Panc1 (cell line): Measurements from ENCODE around the gene ZC3H18. TPM values are rescaled to one million over a fixed set of nuclear protein-coding genes. Genes with fewer than 3 reads are reported as not detected.

Source experiments
- ATAC-seq: fragments of 200-7000 bp; cut with Tn5 transposase; 2 replicates; pipeline ENCODE4 v1.9.1; 2020; ENCODE audit warnings: mild to moderate bottlenecking, moderate library complexity
- BruUV-seq: library from RNA; stranded (reverse); fragments of 400-500 nt; replicated peaks from 2 replicates; lab custom pipeline; 2021; lab: Mats Ljungman, UMichigan
- CTCF ChIA-PET: fragments of 300-600 bp; sonication (Branson Sonifier 250); formaldehyde crosslinking; loops from one replicate; lab custom pipeline; 2022; ENCODE audit warnings: antibody characterized with exemption; lab: Charles Lee
- POLR2A ChIA-PET: fragments of 300-600 bp; sonication (Branson Sonifier 250); formaldehyde crosslinking; loops from one replicate; lab custom pipeline; 2022; ENCODE audit warnings: antibody characterized with exemption; lab: Charles Lee
- DNase-seq: peaks from one replicate; pipeline ENCODE4 v3.0.0-alpha.2; 2010; ENCODE audit warnings: low read depth, low spot score
- H3K27ac ChIP-seq: 2 replicates; pipeline ENCODE4 v1.5.1; 2011; ENCODE audit warnings: mild to moderate bottlenecking, low read length, inconsistent platforms
- H3K27me3 ChIP-seq: fragments of 200-500 bp; sonication (Bioruptor generic); 2 replicates; pipeline ENCODE4 v1.6.0; 2014; ENCODE audit warnings: low read length, inconsistent platforms; ENCODE audit not compliant: control insufficient read depth, insufficient read depth
- H3K36me3 ChIP-seq: fragments of 200-500 bp; sonication (Bioruptor generic); 2 replicates; pipeline ENCODE4 v1.5.1; 2014; ENCODE audit warnings: inconsistent platforms, mild to moderate bottlenecking, low read length, moderate library complexity; ENCODE audit not compliant: control insufficient read depth, insufficient read depth
- H3K4me1 ChIP-seq: 2 replicates; pipeline ENCODE4 v1.5.1; 2011; ENCODE audit warnings: inconsistent platforms, mild to moderate bottlenecking, low read length, moderate library complexity; ENCODE audit not compliant: control insufficient read depth, insufficient read depth
- H3K4me3 ChIP-seq, 2 experiments: 2 replicates each; pipeline ENCODE4 v1.5.1; 2011 to 2012; ENCODE audit warnings: low read depth in 2 of 2, low read length in 2 of 2, mild to moderate bottlenecking in 2 of 2, inconsistent platforms in 1 of 2, moderate library complexity in 1 of 2
- H3K9me3 ChIP-seq: fragments of 200-500 bp; sonication (Bioruptor generic); 2 replicates; pipeline ENCODE4 v1.5.1; 2014; ENCODE audit warnings: low read depth, mild to moderate bottlenecking, inconsistent platforms, low read length, moderate library complexity; ENCODE audit not compliant: control insufficient read depth, insufficient read depth
- POLR2AphosphoS5 ChIP-seq: IDR thresholded peaks from 2 replicates; pipeline ENCODE4 v1.6.1; 2012; ENCODE audit warnings: mild to moderate bottlenecking, low read depth, low read length, moderate library complexity
- SIN3A ChIP-seq: IDR thresholded peaks from 2 replicates; pipeline ENCODE4 v1.6.1; 2012; ENCODE audit warnings: low read depth, mild to moderate bottlenecking, low read length, moderate library complexity, borderline replicate concordance; ENCODE audit not compliant: insufficient read depth
- TCF7L2 ChIP-seq: IDR thresholded peaks from 2 replicates; pipeline ENCODE4 v1.6.1; 2011; ENCODE audit warnings: mild to moderate bottlenecking, low read depth, low read length, inconsistent platforms
- in situ Hi-C: cut with HindIII; loops from 2 replicates; pipeline ENCODE4 v1.10.0; 2016; ENCODE audit warnings: low sequenced_read_pairs, low pct_unique_long_range_greater_than_20kb
- intact Hi-C: fragments of 100-400 bp; cut with micrococcal nuclease; formaldehyde crosslinking; loops from one replicate; pipeline ENCODE4 v1.10.0; 2022; ENCODE audit not compliant: unreplicated experiment
- total RNA-seq: library from RNA; stranded (reverse); gene quantifications from one replicate; pipeline ENCODE4 v1.2.1, GENCODE V29; 2021; ENCODE audit not compliant: unreplicated experiment
- TF ChIP-seq, protein P1 (sequence below): fragments of 450-650 bp; IDR thresholded peaks from 2 replicates; pipeline ENCODE4 v1.5.1; 2017; ENCODE audit warnings: mild to moderate bottlenecking
- TF ChIP-seq, protein P2 (sequence below), 2 experiments: IDR thresholded peaks; 2 replicates each; pipeline ENCODE4 v1.6.1; 2011 to 2012; ENCODE audit warnings: low read depth in 2 of 2, control low read depth in 1 of 2, low read length in 1 of 2, mild to moderate bottlenecking in 1 of 2, moderate library complexity in 1 of 2; ENCODE audit not compliant: insufficient read depth in 1 of 2

The ZC3H18 gene
- total RNA-seq, 1 experiment from 2014 or later, result 45.9 TPM

DNA sequence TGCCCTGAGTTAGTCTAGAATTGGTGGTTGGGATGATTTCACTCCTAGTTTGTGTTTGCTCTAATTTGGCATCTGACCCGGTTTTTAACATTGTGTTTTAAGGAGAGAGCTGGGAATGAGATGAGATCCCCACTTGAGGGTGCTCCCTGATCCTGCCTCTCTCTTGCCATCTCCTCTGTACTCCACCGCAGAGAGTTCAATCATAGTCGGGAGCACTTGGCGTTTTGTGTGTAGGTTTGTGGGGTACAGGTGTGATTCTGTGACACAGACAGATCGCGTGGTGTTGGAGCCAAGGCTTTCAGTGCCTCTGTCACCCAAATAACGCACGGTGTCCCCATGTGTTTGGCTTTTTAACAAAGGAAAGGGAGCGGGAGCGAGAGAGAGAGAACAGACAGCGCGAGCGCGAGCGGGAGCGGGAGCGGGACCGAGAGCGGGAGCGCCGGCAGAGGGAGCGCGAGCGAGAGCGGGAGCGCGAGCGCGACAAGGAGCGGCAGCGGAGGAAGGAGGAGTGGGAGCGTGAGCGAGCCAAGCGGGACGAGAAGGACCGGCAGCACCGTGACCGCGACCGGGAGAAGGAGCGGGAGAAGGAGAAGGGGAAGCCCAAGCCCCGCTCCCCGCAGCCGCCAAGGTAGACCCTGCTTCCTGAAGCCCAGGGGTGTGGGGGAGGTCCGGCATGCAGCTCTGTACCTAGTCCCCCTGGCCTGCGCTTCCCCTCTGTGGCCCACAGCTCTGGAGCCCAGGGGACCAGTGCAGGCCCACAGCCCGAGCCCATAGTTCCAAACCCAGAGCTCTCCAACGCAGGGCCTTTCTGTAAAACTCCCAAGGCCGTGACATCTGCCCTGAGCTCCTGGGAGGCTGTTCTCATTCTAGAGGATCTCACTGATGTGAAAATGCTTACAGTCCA, 41.0 kb downstream of the ZC3H18 start:
- Histone ChIP-seq H3K4me3 (no peak overlapping the region), H3K36me3 (no peaks in the 10 kb centered on the region; the same call in 1 of the 2 replicates), H3K9me3 (no peaks in the 10 kb centered on the region), H3K27ac (no peak overlapping the region), H3K27me3 (no peaks in the 10 kb centered on the region), H3K4me1 (no peaks in the 10 kb centered on the region)
- no TSS peak for BruUV-seq
- ChIA-PET CTCF (no interaction called here), POLR2A (no interaction called here)
- intact Hi-C loops (no loop called here), in situ Hi-C loops (no loop called here)
- ATAC-seq, result no peak
- TF ChIP-seq TCF7L2 (no peak), SIN3A (no peak), POLR2AphosphoS5 (no peak)
- TF ChIP-seq, protein P1, sequence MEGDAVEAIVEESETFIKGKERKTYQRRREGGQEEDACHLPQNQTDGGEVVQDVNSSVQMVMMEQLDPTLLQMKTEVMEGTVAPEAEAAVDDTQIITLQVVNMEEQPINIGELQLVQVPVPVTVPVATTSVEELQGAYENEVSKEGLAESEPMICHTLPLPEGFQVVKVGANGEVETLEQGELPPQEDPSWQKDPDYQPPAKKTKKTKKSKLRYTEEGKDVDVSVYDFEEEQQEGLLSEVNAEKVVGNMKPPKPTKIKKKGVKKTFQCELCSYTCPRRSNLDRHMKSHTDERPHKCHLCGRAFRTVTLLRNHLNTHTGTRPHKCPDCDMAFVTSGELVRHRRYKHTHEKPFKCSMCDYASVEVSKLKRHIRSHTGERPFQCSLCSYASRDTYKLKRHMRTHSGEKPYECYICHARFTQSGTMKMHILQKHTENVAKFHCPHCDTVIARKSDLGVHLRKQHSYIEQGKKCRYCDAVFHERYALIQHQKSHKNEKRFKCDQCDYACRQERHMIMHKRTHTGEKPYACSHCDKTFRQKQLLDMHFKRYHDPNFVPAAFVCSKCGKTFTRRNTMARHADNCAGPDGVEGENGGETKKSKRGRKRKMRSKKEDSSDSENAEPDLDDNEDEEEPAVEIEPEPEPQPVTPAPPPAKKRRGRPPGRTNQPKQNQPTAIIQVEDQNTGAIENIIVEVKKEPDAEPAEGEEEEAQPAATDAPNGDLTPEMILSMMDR, result no peak
- TF ChIP-seq, protein P2, sequence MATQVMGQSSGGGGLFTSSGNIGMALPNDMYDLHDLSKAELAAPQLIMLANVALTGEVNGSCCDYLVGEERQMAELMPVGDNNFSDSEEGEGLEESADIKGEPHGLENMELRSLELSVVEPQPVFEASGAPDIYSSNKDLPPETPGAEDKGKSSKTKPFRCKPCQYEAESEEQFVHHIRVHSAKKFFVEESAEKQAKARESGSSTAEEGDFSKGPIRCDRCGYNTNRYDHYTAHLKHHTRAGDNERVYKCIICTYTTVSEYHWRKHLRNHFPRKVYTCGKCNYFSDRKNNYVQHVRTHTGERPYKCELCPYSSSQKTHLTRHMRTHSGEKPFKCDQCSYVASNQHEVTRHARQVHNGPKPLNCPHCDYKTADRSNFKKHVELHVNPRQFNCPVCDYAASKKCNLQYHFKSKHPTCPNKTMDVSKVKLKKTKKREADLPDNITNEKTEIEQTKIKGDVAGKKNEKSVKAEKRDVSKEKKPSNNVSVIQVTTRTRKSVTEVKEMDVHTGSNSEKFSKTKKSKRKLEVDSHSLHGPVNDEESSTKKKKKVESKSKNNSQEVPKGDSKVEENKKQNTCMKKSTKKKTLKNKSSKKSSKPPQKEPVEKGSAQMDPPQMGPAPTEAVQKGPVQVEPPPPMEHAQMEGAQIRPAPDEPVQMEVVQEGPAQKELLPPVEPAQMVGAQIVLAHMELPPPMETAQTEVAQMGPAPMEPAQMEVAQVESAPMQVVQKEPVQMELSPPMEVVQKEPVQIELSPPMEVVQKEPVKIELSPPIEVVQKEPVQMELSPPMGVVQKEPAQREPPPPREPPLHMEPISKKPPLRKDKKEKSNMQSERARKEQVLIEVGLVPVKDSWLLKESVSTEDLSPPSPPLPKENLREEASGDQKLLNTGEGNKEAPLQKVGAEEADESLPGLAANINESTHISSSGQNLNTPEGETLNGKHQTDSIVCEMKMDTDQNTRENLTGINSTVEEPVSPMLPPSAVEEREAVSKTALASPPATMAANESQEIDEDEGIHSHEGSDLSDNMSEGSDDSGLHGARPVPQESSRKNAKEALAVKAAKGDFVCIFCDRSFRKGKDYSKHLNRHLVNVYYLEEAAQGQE (IDR thresholded peaks at IDR 0.05; ENCODE audit: insufficient read depth in 1 of 2, low read depth in 2 of 2, low read length in 1 of 2), result no peak
- DNase-seq, result no peak

DNA sequence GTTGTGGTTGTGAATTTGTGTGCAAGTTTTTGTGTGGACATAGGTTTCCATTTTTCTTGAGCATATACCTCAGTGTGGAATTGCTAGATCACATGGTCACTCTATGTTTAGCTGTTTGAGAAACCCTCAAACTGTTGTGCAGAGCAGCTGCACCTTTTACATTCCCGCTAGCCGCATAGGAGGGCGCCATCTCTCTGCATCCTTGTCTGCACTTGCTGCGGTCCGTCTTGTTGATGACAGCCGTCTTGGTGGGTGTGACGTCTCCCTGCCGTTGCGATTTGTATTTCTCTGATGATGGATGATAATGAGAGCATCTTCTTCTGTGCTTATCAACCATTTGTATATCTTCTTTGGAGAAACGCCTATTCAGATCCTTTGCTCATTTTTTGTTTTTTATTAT, 43.1 kb downstream of the ZC3H18 start:
- in situ Hi-C loops, result no loop called here
- Histone ChIP-seq H3K9me3 (no peaks in the 10 kb centered on the region), H3K4me1 (no peaks in the 10 kb centered on the region), H3K27ac (no peak overlapping the region), H3K27me3 (no peaks in the 10 kb centered on the region), H3K36me3 (no peaks in the 10 kb centered on the region; the same call in 1 of the 2 replicates), H3K4me3 (no peak overlapping the region)
- no peak for TF ChIP-seq SIN3A
- TF ChIP-seq, protein P1, result no peak
- ATAC-seq (no peak), DNase-seq (no peak)
- BruUV-seq, result no TSS peak
- intact Hi-C loops, result no loop called here
- CTCF ChIA-PET, result no interaction called here
- POLR2A ChIA-PET, result no interaction called here
